Measurements from ENCODE around the gene NRBP1.

Gene NRBP1

GRCh38 chr2:27428213-27428977, at the start of gene NRBP1:
Gene NRBP1 (plus strand): TSS chr2:27428631. CDS start chr2:27433274, 4,643 bp downstream.
- H3K9me2 ChIP-seq (ENCODE audit: low read depth, low read length), result no peaks in the 10 kb centered on the region
- peak within 1 kb of the TSS; percentile 45 for H3K27ac ChIP-seq (ENCODE audit: low read depth, low read length, poor library complexity, severe bottlenecking)

GRCh38 chr2:27378809-27379290, 49.6 kb upstream of the NRBP1 start:
- Histone ChIP-seq H3K4me2 (ENCODE audit: low read length) (peak overlapping the region; percentile 97), H3K79me2 (ENCODE audit: insufficient read depth, low read length) (no peaks in the 10 kb centered on the region), H3F3A (ENCODE audit: insufficient read depth, low read length) (0 out of 2 replicates have a peak, but pooled peaks cover 2% of the 10 kb centered on the region), H3K9me3 (ENCODE audit: low read length) (no peaks in the 10 kb centered on the region), H3K4me3 (ENCODE audit: low read depth, low read length, poor library complexity, severe bottlenecking) (peak overlapping the region; percentile 86), H3K27me3 (ENCODE audit: insufficient read depth, low read length) (no peaks in the 10 kb centered on the region), H4K20me1 (ENCODE audit: insufficient read depth, low read length) (no peaks in the 10 kb centered on the region), H3K36me3 (ENCODE audit: insufficient read depth, low read length) (peaks cover 90% of the 10 kb centered on the region), H2AFZ (ENCODE audit: low read length) (no peak overlapping the region), H3K27ac (ENCODE audit: low read depth, low read length, poor library complexity, severe bottlenecking) (peak overlapping the region; percentile 86), H3K9me2 (ENCODE audit: low read depth, low read length) (no peaks in the 10 kb centered on the region), H3K9ac (ENCODE audit: low read length) (peak overlapping the region; percentile 96; the same call in 1 of the 2 replicates), H3K4me1 (ENCODE audit: insufficient read depth, low read length, severe bottlenecking) (peaks cover 25% of the 10 kb centered on the region)
- TF ChIP-seq EZH2 (IDR thresholded peaks at IDR 0.05; ENCODE audit: borderline replicate concordance, low read length) (no peak), CTCF (IDR thresholded peaks at IDR 0.05; ENCODE audit: low read length) (no peak)

More at GRCh38 chr2:27428213-27428977, at the start of gene NRBP1:
- peak within 1 kb of the TSS; percentile 85 for H3K9ac ChIP-seq (ENCODE audit: low read length)
- H3K27me3 ChIP-seq (ENCODE audit: insufficient read depth, low read length), result no peaks in the 10 kb centered on the region
- TF ChIP-seq CTCF (IDR thresholded peaks at IDR 0.05; ENCODE audit: low read length) (peak; percentile 40; the same call in 1 of the 2 replicates), EZH2 (IDR thresholded peaks at IDR 0.05; ENCODE audit: borderline replicate concordance, low read length) (no peak)
- H3K36me3 ChIP-seq (ENCODE audit: insufficient read depth, low read length), result peaks cover 5% of the 10 kb centered on the region; the same call in 1 of the 2 replicates
- peak within 1 kb of the TSS; percentile 88 for H3K4me3 ChIP-seq (ENCODE audit: low read depth, low read length, poor library complexity, severe bottlenecking)
- no peaks in the 10 kb centered on the region for H3F3A ChIP-seq (ENCODE audit: insufficient read depth, low read length)
- H3K9me3 ChIP-seq (ENCODE audit: low read length), result no peaks in the 10 kb centered on the region
- peak within 1 kb of the TSS; percentile 59 for H2AFZ ChIP-seq (ENCODE audit: low read length)
- H3K4me1 ChIP-seq (ENCODE audit: insufficient read depth, low read length, severe bottlenecking), result peaks cover 23% of the 10 kb centered on the region
- peaks cover 25% of the 10 kb centered on the region for H3K79me2 ChIP-seq (ENCODE audit: insufficient read depth, low read length)
- no peaks in the 10 kb centered on the region for H4K20me1 ChIP-seq (ENCODE audit: insufficient read depth, low read length)
- H3K4me2 ChIP-seq (ENCODE audit: low read length), result peak within 1 kb of the TSS; percentile 95

- H3F3A ChIP-seq (ENCODE audit: insufficient read depth, low read length), result 0 out of 2 replicates have a peak, but pooled peaks cover 2% of the 10 kb centered on the region
- no peaks in the 10 kb centered on the region for H3K27me3 ChIP-seq (ENCODE audit: insufficient read depth, low read length)
- no peaks in the 10 kb centered on the region for H3K9me2 ChIP-seq (ENCODE audit: low read depth, low read length)
- H4K20me1 ChIP-seq (ENCODE audit: insufficient read depth, low read length), result no peaks in the 10 kb centered on the region
- peaks cover 90% of the 10 kb centered on the region for H3K36me3 ChIP-seq (ENCODE audit: insufficient read depth, low read length)
- H3K4me1 ChIP-seq (ENCODE audit: insufficient read depth, low read length, severe bottlenecking), result peaks cover 25% of the 10 kb centered on the region
- H3K79me2 ChIP-seq (ENCODE audit: insufficient read depth, low read length), result no peaks in the 10 kb centered on the region
- H3K9ac ChIP-seq (ENCODE audit: low read length), result peak overlapping the region; percentile 96
- H2AFZ ChIP-seq (ENCODE audit: low read length), result no peak overlapping the region
- H3K9me3 ChIP-seq (ENCODE audit: low read length), result no peaks in the 10 kb centered on the region
- peak overlapping the region; percentile 97 for H3K4me2 ChIP-seq (ENCODE audit: low read length)
- peak overlapping the region; percentile 86 for H3K4me3 ChIP-seq (ENCODE audit: low read depth, low read length, poor library complexity, severe bottlenecking)
- H3K27ac ChIP-seq (ENCODE audit: low read depth, low read length, poor library complexity, severe bottlenecking), result peak overlapping the region; percentile 86
- no peak for TF ChIP-seq CTCF (IDR thresholded peaks at IDR 0.05; ENCODE audit: low read length)
- TF ChIP-seq EZH2 (IDR thresholded peaks at IDR 0.05; ENCODE audit: borderline replicate concordance, low read length), result no peak
Measured at GRCh38 chr2:27379383-27379835, 49.0 kb upstream of the NRBP1 start.

All from OCI-LY1 (cell line).